Myocyte (in vitro differentiated cells): ENCODE measurements around the gene C9. TPM values are rescaled to one million over a fixed set of nuclear protein-coding genes. Genes with fewer than 3 reads are reported as not detected.
"Not testable (repeated sequence)": the region's sequence is repeated elsewhere in the genome, so short reads cannot be mapped to it uniquely, and the experiment has no call there.

Experiments
- DNase-seq: peaks from one replicate; pipeline ENCODE4 v3.0.0-alpha.2; 2012; ENCODE audit warnings: low read depth
- total RNA-seq: library from RNA; depleted of rRNA; stranded (reverse); fragments of >200 nt; gene quantifications from 2 replicates; pipeline ENCODE4 v1.2.3, GENCODE V29; 2014

C9 gene
- total RNA-seq, 1 donor from 2014 or later = not detected

- no peak for DNase-seq
Measured at GRCh38 chr5:39264528-39264927, 99.8 kb downstream of the C9 start.

DNA sequence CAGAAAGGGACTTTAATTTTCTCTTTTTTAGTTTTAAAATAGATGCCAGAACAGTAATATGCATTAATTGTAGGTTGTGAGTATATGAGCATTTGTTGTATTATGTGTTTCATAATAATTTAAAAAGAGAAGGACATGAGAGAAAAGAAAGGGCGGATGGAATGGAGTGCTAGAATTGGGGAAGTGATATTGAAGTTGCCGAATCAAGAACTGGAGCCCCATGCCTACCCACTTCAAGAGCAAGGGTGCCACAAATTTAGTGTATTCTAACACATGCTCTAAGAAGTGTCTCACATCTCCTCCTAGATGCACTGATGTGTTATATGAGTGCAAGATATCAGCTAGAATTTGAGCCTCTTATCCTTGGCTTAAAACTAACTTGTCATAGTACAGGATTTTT, 101.3 kb downstream of the C9 start:
- no peak for DNase-seq

DNA sequence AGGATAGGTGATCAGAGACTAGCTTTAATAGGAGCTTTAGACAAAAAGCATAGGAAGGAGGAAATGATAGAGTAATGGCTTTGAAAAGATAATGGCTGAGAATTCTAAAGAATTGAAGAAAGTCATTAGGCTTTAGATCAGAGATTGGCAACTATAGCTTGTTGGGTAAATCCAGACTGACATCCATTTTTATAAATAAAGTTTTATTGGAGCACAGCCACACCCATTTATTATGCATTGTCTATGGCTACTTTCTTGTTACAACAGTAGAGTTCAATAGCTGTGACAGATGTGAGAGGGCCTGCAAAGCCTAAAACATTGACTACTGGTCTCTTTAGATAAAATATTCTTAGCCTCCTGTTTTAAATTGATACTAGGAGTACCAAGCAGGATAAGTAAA, 104.2 kb downstream of the C9 start:
- no peak for DNase-seq

DNA sequence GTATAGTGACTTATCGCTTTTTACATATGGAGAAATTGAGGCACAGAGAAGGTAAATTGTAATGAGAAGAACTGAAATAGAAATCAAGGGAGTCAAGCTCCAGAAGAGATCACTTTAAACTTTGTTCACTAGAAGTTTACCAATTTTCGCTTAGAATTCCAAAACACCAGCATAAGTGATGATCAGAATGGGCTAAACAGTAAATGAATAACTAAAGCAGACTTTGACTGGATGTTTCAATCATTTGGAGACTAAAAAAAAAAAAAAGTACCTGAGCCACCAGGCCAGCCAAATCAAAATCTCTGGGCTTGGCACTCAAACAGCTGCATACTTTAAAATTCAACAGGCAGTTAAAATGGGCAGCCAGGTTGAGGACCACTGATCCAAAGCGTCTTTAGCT, 106.7 kb downstream of the C9 start:
- no peak for DNase-seq

DNA sequence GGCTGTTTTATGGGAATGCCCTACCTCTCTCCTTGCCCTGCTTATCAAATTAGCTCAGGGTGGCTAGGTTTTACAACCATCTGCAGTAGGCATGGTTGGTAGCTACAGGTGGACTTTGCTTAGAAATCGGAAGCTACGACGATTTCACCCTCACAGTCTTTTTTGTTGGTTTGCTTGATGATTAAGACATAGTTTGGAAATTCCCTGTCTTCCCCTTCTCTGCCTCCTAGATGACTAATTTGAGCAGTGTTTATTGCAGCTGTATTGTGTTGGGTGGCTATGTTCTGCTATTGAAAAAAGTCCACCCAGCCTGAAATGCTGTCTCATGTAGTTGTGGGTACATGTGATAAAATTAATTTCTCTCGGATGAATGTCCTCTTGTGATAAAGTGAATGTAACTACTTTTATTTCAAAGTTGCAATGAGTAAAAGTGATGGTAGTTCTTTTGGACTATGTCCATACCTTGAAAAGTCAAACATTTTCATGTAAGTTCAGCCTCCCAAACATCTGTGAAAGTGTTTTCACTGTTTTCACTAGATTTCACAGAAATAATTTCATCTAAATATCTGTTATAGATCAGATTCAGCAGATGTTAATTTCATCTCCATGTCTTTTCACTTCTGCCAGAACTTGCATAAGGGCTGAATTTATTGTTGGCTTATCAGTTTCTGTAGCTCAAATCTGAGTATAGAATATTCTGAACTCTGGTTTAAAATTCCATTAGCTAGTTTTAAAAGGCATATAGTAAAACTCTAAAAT, 107.6 kb downstream of the C9 start:
- peak; percentile 38 for DNase-seq

GRCh38 chr5:39255406-39255805, 108.9 kb downstream of the C9 start:
- no peak for DNase-seq

DNA sequence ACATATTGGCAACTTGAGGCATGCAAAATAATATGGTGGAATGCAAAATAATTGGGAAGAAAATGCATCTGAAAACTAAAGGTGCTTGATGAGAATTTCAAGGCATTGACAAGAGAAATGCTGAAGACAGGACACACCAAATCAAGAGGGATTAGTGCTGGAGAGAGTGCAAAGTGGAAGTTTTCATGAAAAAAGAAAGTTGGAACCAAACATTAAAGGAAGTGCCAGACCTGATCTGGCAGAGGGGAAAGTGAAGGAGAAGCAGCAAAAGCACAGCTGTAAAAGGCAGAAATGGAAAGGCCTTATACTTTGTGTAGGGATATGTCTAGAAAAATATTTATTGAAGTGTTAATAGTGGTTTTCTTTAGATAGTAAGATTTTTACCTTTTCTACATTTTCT, 109.6 kb downstream of the C9 start:
- DNase-seq = no peak

- DNase-seq = no peak
Measured at GRCh38 chr5:39253196-39253595, 111.1 kb downstream of the C9 start.

GRCh38 chr5:39249564-39250274, 114.6 kb downstream of the C9 start:
- no peak for DNase-seq

DNA sequence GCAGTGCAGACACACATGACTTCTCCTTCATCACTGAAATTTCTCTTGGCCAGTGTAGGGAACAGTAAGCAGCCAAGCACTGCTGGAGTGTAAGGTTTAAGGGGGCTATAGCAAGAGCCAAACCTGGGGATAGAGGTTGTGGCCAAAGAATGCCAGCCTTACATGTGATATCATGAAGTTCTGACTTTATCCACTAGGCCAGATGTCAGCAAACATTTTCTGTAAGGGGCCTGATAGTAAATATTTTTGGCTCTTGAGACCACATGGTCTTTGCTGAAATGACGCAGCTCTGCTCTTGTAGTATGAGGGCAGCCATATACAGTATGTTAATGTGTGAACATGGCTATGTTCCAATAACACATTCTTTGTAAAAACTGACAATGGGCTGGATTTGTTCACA, 115.2 kb downstream of the C9 start:
- DNase-seq = no peak

- no peak for DNase-seq
Measured at GRCh38 chr5:39240750-39241149, 123.5 kb downstream of the C9 start.

DNA sequence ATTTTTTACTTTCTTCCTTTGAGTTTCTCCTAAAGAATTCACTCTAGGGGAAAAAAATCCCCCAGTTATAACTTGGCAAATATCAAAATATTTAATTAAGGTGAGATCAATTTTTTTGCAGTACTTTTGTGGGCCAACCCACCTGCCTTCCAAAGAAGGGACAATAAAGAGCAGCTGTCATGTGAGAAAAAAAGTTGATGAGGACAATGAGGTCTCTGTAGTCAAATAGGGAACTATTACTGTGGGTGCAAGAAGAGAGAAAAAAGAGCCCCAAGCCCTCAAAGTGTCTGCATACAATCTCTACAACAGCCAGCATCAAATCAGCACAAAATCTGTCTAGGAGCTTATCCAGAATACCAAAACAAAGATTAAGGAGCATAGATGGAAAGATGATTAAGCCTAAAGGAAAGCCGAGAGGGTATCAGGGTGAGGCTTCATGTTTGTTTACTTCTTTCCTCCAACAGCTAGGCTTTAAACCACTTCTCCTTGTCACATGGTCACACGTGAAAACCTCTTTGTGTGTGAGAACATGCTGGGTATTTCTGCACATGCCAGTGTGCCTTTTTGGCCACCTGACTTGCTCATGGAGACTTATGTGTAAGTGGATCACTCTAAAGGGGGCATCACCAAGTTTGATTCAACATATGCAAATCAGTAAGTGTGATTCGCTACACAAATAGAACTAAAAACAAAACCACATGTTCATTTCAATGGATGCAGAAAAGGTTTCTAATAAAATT, 125.8 kb downstream of the C9 start:
- DNase-seq = no peak

GRCh38 chr5:39236718-39237117, 127.6 kb downstream of the C9 start:
- DNase-seq = no peak

DNA sequence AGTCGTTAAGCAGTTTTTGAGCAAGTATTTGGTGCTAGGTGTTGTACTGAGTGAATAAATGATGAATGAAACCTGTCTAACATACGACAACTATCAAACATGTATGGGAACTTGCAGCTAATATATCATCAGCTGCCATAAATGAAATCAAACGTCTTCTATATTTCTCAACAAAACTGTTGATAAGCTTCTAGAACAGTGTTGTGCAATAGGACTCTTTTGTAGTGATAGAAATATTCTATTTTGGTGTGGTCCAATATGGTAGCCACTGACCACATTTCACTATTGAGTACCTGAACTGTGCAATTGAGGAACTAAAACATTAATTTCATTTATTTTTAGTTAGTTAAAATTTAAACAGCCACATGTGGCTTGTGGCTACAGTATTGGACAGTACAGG, 128.6 kb downstream of the C9 start:
- DNase-seq = no peak

DNA sequence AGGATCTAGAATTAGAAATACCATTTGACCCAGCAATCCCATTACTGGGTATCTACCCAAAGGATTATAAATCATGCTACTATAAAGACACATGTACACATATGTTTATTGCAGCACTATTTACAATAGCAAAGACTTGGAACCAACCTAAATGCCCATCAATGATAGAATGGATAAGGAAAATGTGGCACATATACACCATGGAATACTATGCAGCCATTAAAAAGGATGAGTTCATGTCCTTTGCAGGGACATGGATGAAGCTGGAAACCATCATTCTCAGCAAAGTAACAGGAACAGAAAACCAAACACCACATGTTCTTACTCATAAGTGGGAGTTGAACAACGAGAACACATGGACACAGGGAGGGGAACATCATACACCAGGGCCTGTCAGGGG, 129.8 kb downstream of the C9 start:
- DNase-seq = not testable (repeated sequence)

Other genes with a start within 250 kb of the C9 start
- not detected in 2 replicates for gene FYB1, start 144.9 kb downstream of the C9 start, total RNA-seq
- gene DAB2, start 60.5 kb upstream of the C9 start, total RNA-seq = 55.3 and 72.3 TPM in 2 replicates